ENCODE results near the gene ST7. TPM values are rescaled to one million over a fixed set of nuclear protein-coding genes. Genes with fewer than 3 reads are reported as not detected.

Gene ST7
- polyA plus RNA-seq, 1 donor (not counting 4 experiments of a cell fraction or from before 2014, with no cell fraction given), result 16.9 TPM

DNA sequence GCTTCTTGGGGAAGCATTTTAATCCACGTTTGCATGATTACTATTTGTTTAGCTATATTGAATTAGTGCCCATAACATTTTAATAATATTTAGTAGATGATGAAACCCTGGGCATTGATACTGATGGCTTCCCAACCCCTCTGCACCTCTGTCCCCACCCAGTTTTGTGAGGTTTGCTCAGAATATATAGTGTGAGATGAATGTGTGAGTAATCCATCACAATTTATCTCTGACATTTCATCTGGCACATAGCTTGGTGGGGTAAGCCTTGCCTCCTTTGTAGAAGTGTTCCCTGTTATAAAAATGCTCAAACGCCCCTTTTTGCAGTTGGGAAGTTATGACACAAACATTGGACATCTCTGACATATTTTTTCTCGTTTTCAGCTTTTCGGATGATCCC, 265.4 kb downstream of the ST7 start:
- Histone ChIP-seq H2AFZ (ENCODE audit: control insufficient read depth, low read length) (no peak overlapping the region), H3K4me1 (ENCODE audit: control insufficient read depth, extremely low read depth, insufficient read depth, low read length) (peaks cover 3% of the 10 kb centered on the region), H3K79me2 (ENCODE audit: control insufficient read depth, insufficient read depth, low read length) (no peaks in the 10 kb centered on the region), H3K27ac (ENCODE audit: control insufficient read depth, insufficient read depth, low read length) (no peak overlapping the region), H4K20me1 (ENCODE audit: control insufficient read depth, extremely low read depth, insufficient read depth, low read length) (no peaks in the 10 kb centered on the region), H3K9ac (ENCODE audit: control insufficient read depth, extremely low read depth, insufficient read depth, low read length) (no peak overlapping the region), H3K4me3 (ENCODE audit: control insufficient read depth in 2 of 3, extremely low read depth in 1 of 3, insufficient read depth in 2 of 3, low read depth in 1 of 3, low read length in 3 of 3) (no peak overlapping the region), H3K9me1 (ENCODE audit: control insufficient read depth, extremely low read depth, insufficient read depth, low read length) (no peaks in the 10 kb centered on the region), H3K4me2 (ENCODE audit: control insufficient read depth, extremely low read depth, insufficient read depth, low read depth, low read length) (no peak overlapping the region), H3K36me3 (ENCODE audit: control insufficient read depth in 2 of 2, extremely low read depth in 1 of 2, insufficient read depth in 2 of 2, low read length in 2 of 2) (peaks cover 0 to 2% of the 10 kb centered on the region in 2 experiments), H3K9me3 (ENCODE audit: control insufficient read depth, low read depth, low read length) (no peaks in the 10 kb centered on the region), H3K27me3 (ENCODE audit: control insufficient read depth, extremely low read depth, insufficient read depth, low read length) (no peaks in the 10 kb centered on the region)
- DNase-seq (ENCODE audit: low read depth, low spot score), result no peak
- FAIRE-seq, result no peak
- TF ChIP-seq, protein P1, sequence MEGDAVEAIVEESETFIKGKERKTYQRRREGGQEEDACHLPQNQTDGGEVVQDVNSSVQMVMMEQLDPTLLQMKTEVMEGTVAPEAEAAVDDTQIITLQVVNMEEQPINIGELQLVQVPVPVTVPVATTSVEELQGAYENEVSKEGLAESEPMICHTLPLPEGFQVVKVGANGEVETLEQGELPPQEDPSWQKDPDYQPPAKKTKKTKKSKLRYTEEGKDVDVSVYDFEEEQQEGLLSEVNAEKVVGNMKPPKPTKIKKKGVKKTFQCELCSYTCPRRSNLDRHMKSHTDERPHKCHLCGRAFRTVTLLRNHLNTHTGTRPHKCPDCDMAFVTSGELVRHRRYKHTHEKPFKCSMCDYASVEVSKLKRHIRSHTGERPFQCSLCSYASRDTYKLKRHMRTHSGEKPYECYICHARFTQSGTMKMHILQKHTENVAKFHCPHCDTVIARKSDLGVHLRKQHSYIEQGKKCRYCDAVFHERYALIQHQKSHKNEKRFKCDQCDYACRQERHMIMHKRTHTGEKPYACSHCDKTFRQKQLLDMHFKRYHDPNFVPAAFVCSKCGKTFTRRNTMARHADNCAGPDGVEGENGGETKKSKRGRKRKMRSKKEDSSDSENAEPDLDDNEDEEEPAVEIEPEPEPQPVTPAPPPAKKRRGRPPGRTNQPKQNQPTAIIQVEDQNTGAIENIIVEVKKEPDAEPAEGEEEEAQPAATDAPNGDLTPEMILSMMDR (optimal IDR thresholded peaks at IDR 0.05 in 1 of 3, IDR thresholded peaks at IDR 0.05 in 1 of 3, conservative IDR thresholded peaks at IDR 0.05 in 1 of 3; ENCODE audit: extremely low read depth in 1 of 3, insufficient read depth in 2 of 3, low read length in 3 of 3), result no peak
- TF ChIP-seq EZH2 (IDR thresholded peaks at IDR 0.05; ENCODE audit: low read length), result no peak
- dilution Hi-C loops (cut with MboI; ENCODE audit: extremely low pct_ligation_motif_present, low sequenced_read_pairs), result no loop called here

DNA sequence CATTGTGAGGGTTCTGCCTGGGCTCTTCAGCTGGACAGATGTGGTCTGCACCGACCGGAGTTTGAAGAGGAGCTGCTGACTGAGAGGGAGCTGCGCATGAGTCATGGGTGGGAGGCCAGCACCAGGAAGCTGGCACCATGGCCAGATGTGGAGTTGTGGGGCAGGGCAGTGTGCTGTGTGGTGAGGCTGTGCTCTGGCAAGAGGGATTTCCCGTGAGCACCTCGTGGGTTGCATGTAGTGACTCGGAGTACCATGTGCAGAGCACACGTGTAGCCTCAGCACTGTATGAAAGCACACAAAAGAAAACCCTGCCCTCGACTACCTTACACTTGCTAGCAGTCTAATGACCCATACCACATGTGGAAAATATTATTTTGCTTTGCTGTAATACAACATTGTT, 266.2 kb downstream of the ST7 start:
- peaks cover 0 to 2% of the 10 kb centered on the region in 2 experiments for H3K36me3 ChIP-seq (ENCODE audit: control insufficient read depth in 2 of 2, extremely low read depth in 1 of 2, insufficient read depth in 2 of 2, low read length in 2 of 2)
- H2AFZ ChIP-seq (ENCODE audit: control insufficient read depth, low read length), result no peak overlapping the region
- no peaks in the 10 kb centered on the region for H3K79me2 ChIP-seq (ENCODE audit: control insufficient read depth, insufficient read depth, low read length)
- H3K4me1 ChIP-seq (ENCODE audit: control insufficient read depth, extremely low read depth, insufficient read depth, low read length), result peaks cover 3% of the 10 kb centered on the region
- H3K4me3 ChIP-seq (ENCODE audit: control insufficient read depth in 2 of 3, extremely low read depth in 1 of 3, insufficient read depth in 2 of 3, low read depth in 1 of 3, low read length in 3 of 3), result no peak overlapping the region
- H3K4me2 ChIP-seq (ENCODE audit: control insufficient read depth, extremely low read depth, insufficient read depth, low read depth, low read length), result no peak overlapping the region
- TF ChIP-seq, protein P1 (optimal IDR thresholded peaks at IDR 0.05 in 1 of 3, IDR thresholded peaks at IDR 0.05 in 1 of 3, conservative IDR thresholded peaks at IDR 0.05 in 1 of 3; ENCODE audit: extremely low read depth in 1 of 3, insufficient read depth in 2 of 3, low read length in 3 of 3), result no peak
- dilution Hi-C loops (cut with MboI; ENCODE audit: extremely low pct_ligation_motif_present, low sequenced_read_pairs), result no loop called here
- FAIRE-seq, result no peak
- H3K27me3 ChIP-seq (ENCODE audit: control insufficient read depth, extremely low read depth, insufficient read depth, low read length), result no peaks in the 10 kb centered on the region
- H3K27ac ChIP-seq (ENCODE audit: control insufficient read depth, insufficient read depth, low read length), result no peak overlapping the region
- no peaks in the 10 kb centered on the region for H4K20me1 ChIP-seq (ENCODE audit: control insufficient read depth, extremely low read depth, insufficient read depth, low read length)
- no peak overlapping the region for H3K9ac ChIP-seq (ENCODE audit: control insufficient read depth, extremely low read depth, insufficient read depth, low read length)
- H3K9me1 ChIP-seq (ENCODE audit: control insufficient read depth, extremely low read depth, insufficient read depth, low read length), result no peaks in the 10 kb centered on the region
- no peaks in the 10 kb centered on the region for H3K9me3 ChIP-seq (ENCODE audit: control insufficient read depth, low read depth, low read length)
- DNase-seq (ENCODE audit: low read depth, low spot score), result no peak
